NT2/D1 (cell line): ENCODE results near the gene CELSR1.

Experiments
- SUZ12 ChIP-seq: IDR thresholded peaks from 2 replicates; pipeline ENCODE4 v1.6.1; 2011; ENCODE audit not compliant: insufficient read length, insufficient read depth; ENCODE audit errors: extremely low read depth
- YY1 ChIP-seq: IDR thresholded peaks from 2 replicates; pipeline ENCODE4 v1.6.1; 2011; ENCODE audit not compliant: insufficient read length, insufficient read depth
- ZNF274 ChIP-seq: IDR thresholded peaks from 2 replicates; pipeline ENCODE4 v1.6.1; 2011; ENCODE audit warnings: mild to moderate bottlenecking, low read depth, low read length

GRCh38 chr22:46382524-46382923 is 154.9 kb downstream of the CELSR1 start:
- TF ChIP-seq YY1 (no peak), ZNF274 (no peak), SUZ12 (no peak)
